A549 (cell line): Measurements from ENCODE around the gene TMUB2.
"Not testable (repeated sequence)": the region's sequence is repeated elsewhere in the genome, so short reads cannot be mapped to it uniquely, and the experiment has no call there.

Source experiments
- EHF ChIP-seq: fragments of 250-450 bp; sonication (Bioruptor Pico); IDR thresholded peaks from 2 replicates; pipeline ENCODE4 v1.5.0; 2020; ENCODE audit warnings: mild to moderate bottlenecking
- MYC ChIP-seq: IDR thresholded peaks from 2 replicates; pipeline ENCODE4 v1.6.1; 2012; ENCODE audit warnings: mild to moderate bottlenecking, inconsistent platforms, low read length, improper control_type of control experiment, borderline replicate concordance
- PBX3 ChIP-seq: IDR thresholded peaks from 2 replicates; pipeline ENCODE4 v1.6.1; 2012
- POLR2A ChIP-seq: IDR thresholded peaks from 2 replicates; pipeline ENCODE4 v1.6.1; 2012; ENCODE audit warnings: mild to moderate bottlenecking, low read length
- SMC3 ChIP-seq: fragments of >200 bp; sonication (Bioruptor Twin); formaldehyde crosslinking; IDR thresholded peaks from 3 replicates; pipeline ENCODE4 v1.6.1; 2018; ENCODE audit warnings: inconsistent platforms
- TF ChIP-seq, protein P1 (sequence below): fragments of >200 bp; sonication (Bioruptor Twin); formaldehyde crosslinking; IDR thresholded peaks from 3 replicates; pipeline ENCODE4 v1.5.1; 2016

DNA sequence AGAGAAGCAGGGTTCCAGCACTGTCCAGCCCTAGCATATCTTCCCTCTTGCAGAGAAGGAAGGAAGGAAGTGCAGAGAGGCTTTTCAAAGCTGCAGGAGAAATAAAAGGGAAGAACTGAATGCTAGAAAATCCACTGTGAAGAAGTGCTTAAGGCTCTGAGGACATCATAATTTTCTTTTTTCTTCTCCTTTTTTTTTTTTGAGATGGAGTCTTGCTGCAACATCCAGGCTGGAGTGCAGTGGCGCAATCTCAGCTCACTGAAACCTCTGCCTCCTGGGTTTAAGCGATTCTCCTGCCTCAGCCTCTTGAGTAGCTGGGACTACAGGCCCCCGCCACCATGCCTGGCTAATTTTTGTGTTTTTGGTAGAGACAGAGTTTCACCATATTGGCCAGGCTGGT lies 37.7 kb upstream of the TMUB2 start:
- not testable (repeated sequence) for TF ChIP-seq MYC; SMC3; EHF (CRISPR knock-in tag); PBX3; POLR2A
- TF ChIP-seq, protein P1, sequence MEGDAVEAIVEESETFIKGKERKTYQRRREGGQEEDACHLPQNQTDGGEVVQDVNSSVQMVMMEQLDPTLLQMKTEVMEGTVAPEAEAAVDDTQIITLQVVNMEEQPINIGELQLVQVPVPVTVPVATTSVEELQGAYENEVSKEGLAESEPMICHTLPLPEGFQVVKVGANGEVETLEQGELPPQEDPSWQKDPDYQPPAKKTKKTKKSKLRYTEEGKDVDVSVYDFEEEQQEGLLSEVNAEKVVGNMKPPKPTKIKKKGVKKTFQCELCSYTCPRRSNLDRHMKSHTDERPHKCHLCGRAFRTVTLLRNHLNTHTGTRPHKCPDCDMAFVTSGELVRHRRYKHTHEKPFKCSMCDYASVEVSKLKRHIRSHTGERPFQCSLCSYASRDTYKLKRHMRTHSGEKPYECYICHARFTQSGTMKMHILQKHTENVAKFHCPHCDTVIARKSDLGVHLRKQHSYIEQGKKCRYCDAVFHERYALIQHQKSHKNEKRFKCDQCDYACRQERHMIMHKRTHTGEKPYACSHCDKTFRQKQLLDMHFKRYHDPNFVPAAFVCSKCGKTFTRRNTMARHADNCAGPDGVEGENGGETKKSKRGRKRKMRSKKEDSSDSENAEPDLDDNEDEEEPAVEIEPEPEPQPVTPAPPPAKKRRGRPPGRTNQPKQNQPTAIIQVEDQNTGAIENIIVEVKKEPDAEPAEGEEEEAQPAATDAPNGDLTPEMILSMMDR, result not testable (repeated sequence)
